Smooth muscle cell (in vitro differentiated cells): ENCODE results near the gene MON1A. TPM values are rescaled to one million over a fixed set of nuclear protein-coding genes. Genes with fewer than 3 reads are reported as not detected.

Experiments used
- DNase-seq: peaks from one replicate; lab custom pipeline; 2025; ENCODE audit not compliant: unreplicated experiment; lab: John Stamatoyannopoulos, UW
- H2AFZ ChIP-seq: fragments of 200-600 bp; sonication (generic); 2 replicates; pipeline ENCODE4 v1.6.0; 2016; ENCODE audit warnings: antibody characterized with exemption, low read depth, mild to moderate bottlenecking
- H3F3A ChIP-seq: fragments of 200-600 bp; sonication (generic); 2 replicates; pipeline ENCODE4 v1.6.0; 2017; ENCODE audit warnings: antibody characterized with exemption, low read depth
- H3K27ac ChIP-seq: fragments of 200-600 bp; sonication (generic); 2 replicates; pipeline ENCODE4 v1.5.1; 2016; ENCODE audit warnings: low read depth, mild to moderate bottlenecking
- H3K27me3 ChIP-seq: fragments of 200-600 bp; sonication (generic); 2 replicates; pipeline ENCODE4 v1.6.1; 2016; ENCODE audit warnings: low read depth, mild to moderate bottlenecking
- H3K36me3 ChIP-seq: fragments of 200-600 bp; sonication (generic); 2 replicates; pipeline ENCODE4 v1.5.1; 2016; ENCODE audit warnings: low read depth
- H3K4me1 ChIP-seq: fragments of 200-600 bp; sonication (generic); 2 replicates; pipeline ENCODE4 v1.5.1; 2016; ENCODE audit warnings: low read depth
- H3K4me2 ChIP-seq: fragments of 200-600 bp; sonication (generic); 2 replicates; pipeline ENCODE4 v1.6.0; 2016; ENCODE audit warnings: mild to moderate bottlenecking
- H3K4me3 ChIP-seq: fragments of 200-600 bp; sonication (generic); 2 replicates; pipeline ENCODE4 v1.5.1; 2016; ENCODE audit warnings: mild to moderate bottlenecking
- H3K79me2 ChIP-seq: fragments of 200-600 bp; sonication (generic); 2 replicates; pipeline ENCODE4 v1.6.0; 2016; ENCODE audit warnings: low read depth, mild to moderate bottlenecking
- H3K9ac ChIP-seq: fragments of 200-600 bp; sonication (generic); 2 replicates; pipeline ENCODE4 v1.6.0; 2016; ENCODE audit warnings: low read depth
- H3K9me3 ChIP-seq: fragments of 200-600 bp; sonication (generic); replicated peaks from 2 replicates; pipeline ENCODE4 v1.5.1; 2016; ENCODE audit warnings: low read depth
- H4K20me1 ChIP-seq: fragments of 200-600 bp; sonication (generic); 2 replicates; pipeline ENCODE4 v1.6.0; 2016; ENCODE audit warnings: low read depth
- WGBS: methylation state at CpG from one replicate; pipeline ENCODE4 v1.1.7; 2016; ENCODE audit warnings: low lambda C conversion rate; 5-methylcytosine and 5-hydroxymethylcytosine counted together
- polyA plus RNA-seq: library from polyadenylated mRNA; unstranded; fragments of >200 nt; fragmentation: Nextera tagmentation; extraction: Ambion mirVana; gene quantifications from 2 replicates; pipeline ENCODE4 v1.2.1, GENCODE V29; 2016
- total RNA-seq: library from RNA; depleted of rRNA; stranded (reverse); fragments of >200 nt; gene quantifications from 2 replicates; pipeline ENCODE4 v1.2.3, GENCODE V29; 2014
- TF ChIP-seq, protein P1 (sequence below): fragments of 200-600 bp; sonication (generic); IDR thresholded peaks from 2 replicates; pipeline ENCODE4 v1.5.1; 2017; ENCODE audit warnings: borderline replicate concordance, mild to moderate bottlenecking, antibody characterized with exemption; ENCODE audit not compliant: insufficient read depth, poor library complexity, severe bottlenecking

The MON1A gene
- total and polyA plus RNA-seq, 2 experiments from 2014 or later: 4.1 to 9.8 TPM

DNA sequence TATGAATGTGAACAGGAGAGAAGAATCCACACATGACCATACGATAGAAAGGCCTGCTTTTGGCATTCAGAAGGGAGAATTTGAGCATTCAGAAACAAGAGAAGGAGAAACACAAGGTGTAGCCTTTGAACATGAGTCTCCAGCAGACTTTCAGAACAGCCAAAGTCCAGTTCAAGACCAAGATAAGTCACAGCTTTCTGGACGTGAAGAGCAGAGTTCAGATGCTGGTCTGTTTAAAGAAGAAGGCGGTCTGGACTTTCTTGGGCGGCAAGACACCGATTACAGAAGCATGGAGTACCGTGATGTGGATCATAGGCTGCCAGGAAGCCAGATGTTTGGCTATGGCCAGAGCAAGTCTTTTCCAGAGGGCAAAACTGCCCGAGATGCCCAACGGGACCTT is 38.7 kb upstream of the MON1A start:
- H3K9me3 ChIP-seq: no peaks in the 10 kb centered on the region
- no peaks in the 10 kb centered on the region for H3K4me1 ChIP-seq
- TF ChIP-seq, protein P1, sequence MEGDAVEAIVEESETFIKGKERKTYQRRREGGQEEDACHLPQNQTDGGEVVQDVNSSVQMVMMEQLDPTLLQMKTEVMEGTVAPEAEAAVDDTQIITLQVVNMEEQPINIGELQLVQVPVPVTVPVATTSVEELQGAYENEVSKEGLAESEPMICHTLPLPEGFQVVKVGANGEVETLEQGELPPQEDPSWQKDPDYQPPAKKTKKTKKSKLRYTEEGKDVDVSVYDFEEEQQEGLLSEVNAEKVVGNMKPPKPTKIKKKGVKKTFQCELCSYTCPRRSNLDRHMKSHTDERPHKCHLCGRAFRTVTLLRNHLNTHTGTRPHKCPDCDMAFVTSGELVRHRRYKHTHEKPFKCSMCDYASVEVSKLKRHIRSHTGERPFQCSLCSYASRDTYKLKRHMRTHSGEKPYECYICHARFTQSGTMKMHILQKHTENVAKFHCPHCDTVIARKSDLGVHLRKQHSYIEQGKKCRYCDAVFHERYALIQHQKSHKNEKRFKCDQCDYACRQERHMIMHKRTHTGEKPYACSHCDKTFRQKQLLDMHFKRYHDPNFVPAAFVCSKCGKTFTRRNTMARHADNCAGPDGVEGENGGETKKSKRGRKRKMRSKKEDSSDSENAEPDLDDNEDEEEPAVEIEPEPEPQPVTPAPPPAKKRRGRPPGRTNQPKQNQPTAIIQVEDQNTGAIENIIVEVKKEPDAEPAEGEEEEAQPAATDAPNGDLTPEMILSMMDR: no peak
- H3K27ac ChIP-seq: no peak overlapping the region
- H3K79me2 ChIP-seq: peaks cover 56% of the 10 kb centered on the region
- no peak for DNase-seq
- H3F3A ChIP-seq: no peaks in the 10 kb centered on the region
- H4K20me1 ChIP-seq: peaks cover 81% of the 10 kb centered on the region
- H3K36me3 ChIP-seq: no peaks in the 10 kb centered on the region
- H3K4me3 ChIP-seq: no peak overlapping the region
- no peak overlapping the region for H3K4me2 ChIP-seq
- 95% methylated on average over 8 of the region's 8 CpGs for WGBS
- no peak overlapping the region for H2AFZ ChIP-seq
- H3K27me3 ChIP-seq: no peaks in the 10 kb centered on the region
- no peak overlapping the region for H3K9ac ChIP-seq

DNA sequence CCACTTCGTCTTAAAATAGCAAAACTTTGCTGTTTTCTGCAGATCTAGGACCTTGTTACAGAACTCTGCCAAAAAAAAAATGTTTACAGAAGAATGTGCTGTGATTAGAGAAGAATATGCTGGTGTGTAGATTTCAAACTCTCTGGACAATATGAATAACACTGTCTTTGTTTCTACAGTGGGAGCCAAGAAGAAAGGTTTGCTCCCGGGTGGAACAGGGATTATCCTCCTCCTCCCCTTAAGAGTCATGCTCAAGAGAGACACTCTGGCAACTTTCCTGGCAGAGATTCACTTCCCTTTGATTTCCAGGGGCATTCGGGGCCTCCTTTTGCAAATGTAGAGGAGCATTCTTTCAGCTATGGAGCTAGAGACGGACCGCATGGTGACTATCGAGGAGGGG is 37.7 kb upstream of the MON1A start:
- Histone ChIP-seq H3K9ac (no peak overlapping the region), H3K79me2 (peaks cover 63% of the 10 kb centered on the region), H3K4me3 (no peak overlapping the region), H4K20me1 (peaks cover 90% of the 10 kb centered on the region), H3K27ac (no peak overlapping the region), H3K27me3 (no peaks in the 10 kb centered on the region), H3K4me2 (no peak overlapping the region), H3K4me1 (no peaks in the 10 kb centered on the region), H3K36me3 (no peaks in the 10 kb centered on the region), H3K9me3 (no peaks in the 10 kb centered on the region), H3F3A (no peaks in the 10 kb centered on the region), H2AFZ (no peak overlapping the region)
- no peak for DNase-seq
- TF ChIP-seq, protein P1: no peak
- WGBS: 92% methylated on average over 6 of the region's 6 CpGs

DNA sequence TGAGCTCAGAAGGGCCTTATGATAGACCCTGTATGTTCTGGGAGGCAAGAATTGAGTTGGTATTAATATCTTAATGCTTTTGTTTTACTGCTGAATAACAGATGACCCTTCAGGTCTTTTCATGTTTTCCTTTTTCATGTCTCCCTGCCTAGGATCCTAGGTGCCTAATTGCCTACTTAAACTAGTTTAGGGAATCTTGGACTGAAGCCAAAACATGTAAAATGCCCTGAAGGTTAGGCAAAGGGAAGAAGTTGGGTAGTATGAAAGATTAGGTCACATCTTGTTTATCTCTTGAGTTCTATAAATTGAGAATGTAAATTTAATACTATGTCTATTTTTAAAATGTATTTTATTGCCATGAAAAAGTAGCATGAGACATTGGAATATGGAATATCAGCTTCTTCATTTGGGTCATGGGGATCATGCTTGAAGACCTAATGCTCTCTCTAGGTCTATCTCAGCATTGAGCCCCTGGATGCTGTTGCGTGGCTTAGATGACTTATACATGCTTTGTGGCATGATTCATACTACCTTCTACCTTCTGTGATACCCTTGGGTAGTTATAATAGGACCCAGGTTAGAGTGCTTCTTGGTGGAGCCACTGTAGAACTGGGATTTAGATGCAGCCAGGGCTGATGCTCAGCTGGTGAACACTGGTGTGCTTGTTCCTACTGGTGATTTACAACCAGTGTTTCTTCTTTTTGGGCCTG is 36.8 kb upstream of the MON1A start:
- H4K20me1 ChIP-seq: peaks cover 90% of the 10 kb centered on the region
- H3K4me3 ChIP-seq: no peak overlapping the region
- H2AFZ ChIP-seq: no peak overlapping the region
- no peak overlapping the region for H3K4me2 ChIP-seq
- peaks cover 66% of the 10 kb centered on the region for H3K79me2 ChIP-seq
- no peaks in the 10 kb centered on the region for H3F3A ChIP-seq
- TF ChIP-seq, protein P1: no peak
- H3K9me3 ChIP-seq: no peaks in the 10 kb centered on the region
- no peaks in the 10 kb centered on the region for H3K36me3 ChIP-seq
- DNase-seq: no peak
- 75% methylated on average over 1 of the region's 1 CpG for WGBS
- no peak overlapping the region for H3K9ac ChIP-seq
- H3K4me1 ChIP-seq: no peaks in the 10 kb centered on the region
- no peak overlapping the region for H3K27ac ChIP-seq
- H3K27me3 ChIP-seq: no peaks in the 10 kb centered on the region

DNA sequence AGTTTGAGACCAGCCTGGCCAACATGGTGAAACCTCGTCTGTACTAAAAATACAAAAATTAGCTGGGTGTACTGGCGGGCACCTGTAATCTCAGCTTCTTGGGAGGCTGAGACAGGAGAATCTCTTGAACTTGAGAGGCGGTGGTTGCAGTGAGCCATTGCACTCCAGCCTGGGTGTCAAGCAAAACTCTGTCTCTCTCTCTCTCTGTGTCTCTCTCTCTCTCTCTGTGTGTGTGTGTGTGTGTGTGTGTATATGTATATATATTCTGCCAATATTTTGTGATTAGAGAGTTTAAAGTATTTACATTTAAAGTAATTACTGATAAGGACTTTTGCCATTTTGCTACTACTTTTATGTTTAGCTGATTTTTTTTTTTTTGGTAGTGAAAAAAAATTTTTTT is 26.0 kb upstream of the MON1A start:
- peaks cover 94% of the 10 kb centered on the region for H4K20me1 ChIP-seq
- H2AFZ ChIP-seq: no peak overlapping the region
- H3K27ac ChIP-seq: no peak overlapping the region
- peaks cover 93% of the 10 kb centered on the region for H3K79me2 ChIP-seq
- 98% methylated on average over 3 of the region's 3 CpGs for WGBS
- no peaks in the 10 kb centered on the region for H3K9me3 ChIP-seq
- DNase-seq: no peak
- H3K4me1 ChIP-seq: no peaks in the 10 kb centered on the region
- no peaks in the 10 kb centered on the region for H3K36me3 ChIP-seq
- no peak overlapping the region for H3K4me3 ChIP-seq
- H3F3A ChIP-seq: no peaks in the 10 kb centered on the region
- H3K4me2 ChIP-seq: no peak overlapping the region
- TF ChIP-seq, protein P1: no peak
- no peaks in the 10 kb centered on the region for H3K27me3 ChIP-seq
- no peak overlapping the region for H3K9ac ChIP-seq
